Spleen (tissue), 11 donors: ENCODE results near the gene GHRHR. TPM values are rescaled to one million over a fixed set of nuclear protein-coding genes. Genes with fewer than 3 reads are reported as not detected.
A peak's percentile ranks its signal among the peaks of the same experiment; 100 is the strongest.

Source experiments
- DNase-seq: peaks from one replicate; pipeline ENCODE4 v3.0.0-alpha.2; 2020
- H3K27ac ChIP-seq, 8 donors: fragments of 200-600 bp; sonication (generic) in 7 of 8; 1 replicate in 4 of 8; 2 replicates in 4 of 8; pipeline versions ENCODE4 v1.5.0 to v1.8.0; 2016 to 2021; ENCODE audit warnings: inconsistent platforms in 4 of 8, mild to moderate bottlenecking in 4 of 8, moderate library complexity in 1 of 8
- H3K27me3 ChIP-seq, 7 donors: fragments of 200-600 bp; sonication (generic) in 6 of 7; replicated peaks in 1 of 7; 1 replicate in 4 of 7; 2 replicates in 3 of 7; pipeline versions ENCODE4 v1.5.0 to v1.8.0; 2016 to 2021; ENCODE audit warnings: inconsistent platforms in 3 of 7, mild to moderate bottlenecking in 1 of 7
- H3K36me3 ChIP-seq, 6 donors: fragments of 200-600 bp; sonication (generic) in 5 of 6; 1 replicate in 4 of 6; 2 replicates in 2 of 6; pipeline versions ENCODE4 v1.5.0 to v1.8.0; 2016 to 2021; ENCODE audit warnings: inconsistent platforms in 2 of 6
- H3K4me1 ChIP-seq, 6 donors: fragments of 200-600 bp; sonication (generic) in 5 of 6; 1 replicate in 3 of 6; 2 replicates in 3 of 6; pipeline versions ENCODE4 v1.5.0 to v1.8.0; 2016 to 2021; ENCODE audit warnings: inconsistent platforms in 3 of 6
- H3K4me3 ChIP-seq, 8 donors: fragments of 200-600 bp; sonication (generic) in 7 of 8; 1 replicate in 4 of 8; 2 replicates in 4 of 8; pipeline versions ENCODE4 v1.5.0 to v1.8.0; 2016 to 2021; ENCODE audit warnings: inconsistent platforms in 4 of 8, mild to moderate bottlenecking in 4 of 8, moderate library complexity in 2 of 8
- H3K9me3 ChIP-seq, 8 donors: fragments of 200-600 bp; sonication (generic) in 7 of 8; 1 replicate in 4 of 8; 2 replicates in 4 of 8; pipeline versions ENCODE4 v1.5.0 to v1.8.0; 2016 to 2021; ENCODE audit warnings: inconsistent platforms in 4 of 8
- POLR2A ChIP-seq, 3 donors: fragments of 450-650 bp; IDR thresholded peaks; one replicate each; pipeline ENCODE4 v1.5.1; 2017; ENCODE audit warnings: antibody characterized with exemption in 3 of 3, mild to moderate bottlenecking in 1 of 3
- POLR2AphosphoS5 ChIP-seq, 3 donors: sonication (generic); formaldehyde crosslinking; IDR thresholded peaks; one replicate each; pipeline ENCODE4 v1.5.1; 2017; ENCODE audit warnings: antibody characterized with exemption in 3 of 3
- WGBS, 5 donors: extraction: QIAGEN DNeasy Blood & Tissue Kit in 3 of 5; methylation state at CpG; one replicate each; pipeline versions ENCODE4 v1.1.5 to v1.1.7; 2013 to 2018; 5-methylcytosine and 5-hydroxymethylcytosine counted together
- intact Hi-C: fragments of 100-400 bp; cut with DNase I; formaldehyde crosslinking; loops from one replicate; pipeline ENCODE4 v1.15.0; 2023; ENCODE audit warnings: low total_unique reads
- polyA plus RNA-seq, 3 donors: library from polyadenylated mRNA; stranded (reverse); fragments of 200-250 nt; gene quantifications; one replicate each; pipeline ENCODE4 v1.2.1, GENCODE V29; 2013
- total RNA-seq, 7 donors: library from RNA; depleted of rRNA in 3 of 7; stranded (reverse); fragments of >200 nt in 3 of 7; fragmentation: NEBNext Ultra II Directional in 4 of 7; extraction: Animal tissue kit (Norgen Biotek cat#: 25700) in 4 of 7; gene quantifications; one replicate each; pipeline versions ENCODE4 v1.1.0 to v1.2.1, GENCODE V29; 2016 to 2021
- TF ChIP-seq, protein P1 (sequence below), 11 experiments: fragments of 200-600 bp in 7 of 11; fragments of 450-650 bp in 4 of 11; sonication (generic) in 4 of 11; IDR thresholded peaks in 8 of 11; conservative IDR thresholded peaks in 3 of 11; 1 replicate in 7 of 11; 2 replicates in 4 of 11; pipeline versions ENCODE4 v1.4.0 to v1.8.0; 2016 to 2021; ENCODE audit warnings: antibody characterized with exemption in 11 of 11, inconsistent platforms in 4 of 11, mild to moderate bottlenecking in 1 of 11
- donor health status: healthy with polysubstance abuse.
- donor health status: DM: no; HTN: no; CAD: no; lungs with moderate emphysema.
- donor health status: DM: no; HTN: no; CAD: no.
- donor health status: Bipolar disorder and iron deficiency.
- donor health status: healthy.
- donor health status: DM: no; HTN: no; CAD: no.
- donor health status: DM: yes; HTN: yes; CAD: no.

The GHRHR gene
- total and polyA plus RNA-seq, 10 donors = not detected

DNA sequence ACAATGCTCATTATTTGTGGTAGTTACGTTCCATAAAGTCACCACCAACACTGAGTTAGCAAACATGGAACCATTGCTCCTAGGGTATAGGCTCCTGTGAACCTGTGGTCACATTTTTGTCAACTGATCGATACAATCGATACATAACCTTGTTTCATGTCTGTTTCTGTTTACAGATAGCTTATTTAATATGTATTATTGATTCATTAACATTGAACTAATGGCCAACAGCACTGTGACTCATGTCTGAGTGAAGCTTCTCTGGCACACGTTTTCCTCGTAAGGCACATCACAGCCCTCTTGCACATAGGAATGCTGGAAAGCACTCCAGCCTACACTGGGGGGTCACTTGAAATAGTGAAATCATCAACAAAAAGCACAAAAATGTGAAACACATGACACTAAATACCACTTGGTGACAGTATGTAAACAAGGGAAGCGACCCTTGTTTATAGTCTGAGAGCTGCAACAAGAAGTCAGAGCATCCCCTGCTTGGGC lies 27.0 kb downstream of the GHRHR start:
- no peak overlapping the region for H3K27ac ChIP-seq
- H3K27me3 ChIP-seq = peaks cover 0 to 29% (median 0%) of the 10 kb centered on the region in 7 donors
- H3K9me3 ChIP-seq = peaks cover 0 to 6% (median 0%) of the 10 kb centered on the region in 8 donors
- no peaks in the 10 kb centered on the region for H3K36me3 ChIP-seq
- TF ChIP-seq POLR2AphosphoS5 (IDR thresholded peaks at IDR 0.05) (no peak), POLR2A (IDR thresholded peaks at IDR 0.05) (no peak)
- TF ChIP-seq, protein P1, sequence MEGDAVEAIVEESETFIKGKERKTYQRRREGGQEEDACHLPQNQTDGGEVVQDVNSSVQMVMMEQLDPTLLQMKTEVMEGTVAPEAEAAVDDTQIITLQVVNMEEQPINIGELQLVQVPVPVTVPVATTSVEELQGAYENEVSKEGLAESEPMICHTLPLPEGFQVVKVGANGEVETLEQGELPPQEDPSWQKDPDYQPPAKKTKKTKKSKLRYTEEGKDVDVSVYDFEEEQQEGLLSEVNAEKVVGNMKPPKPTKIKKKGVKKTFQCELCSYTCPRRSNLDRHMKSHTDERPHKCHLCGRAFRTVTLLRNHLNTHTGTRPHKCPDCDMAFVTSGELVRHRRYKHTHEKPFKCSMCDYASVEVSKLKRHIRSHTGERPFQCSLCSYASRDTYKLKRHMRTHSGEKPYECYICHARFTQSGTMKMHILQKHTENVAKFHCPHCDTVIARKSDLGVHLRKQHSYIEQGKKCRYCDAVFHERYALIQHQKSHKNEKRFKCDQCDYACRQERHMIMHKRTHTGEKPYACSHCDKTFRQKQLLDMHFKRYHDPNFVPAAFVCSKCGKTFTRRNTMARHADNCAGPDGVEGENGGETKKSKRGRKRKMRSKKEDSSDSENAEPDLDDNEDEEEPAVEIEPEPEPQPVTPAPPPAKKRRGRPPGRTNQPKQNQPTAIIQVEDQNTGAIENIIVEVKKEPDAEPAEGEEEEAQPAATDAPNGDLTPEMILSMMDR (IDR thresholded peaks at IDR 0.05 in 8 of 11, conservative IDR thresholded peaks at IDR 0.05 in 3 of 11) = no peak
- H3K4me3 ChIP-seq = no peak overlapping the region
- DNase-seq = no peak
- intact Hi-C loops = no loop called here
- 80 to 91% (median 91%) methylated on average over 6 of the region's 6 CpGs for WGBS, 5 donors
- peaks cover 0 to 12% (median 2%) of the 10 kb centered on the region in 6 donors for H3K4me1 ChIP-seq

DNA sequence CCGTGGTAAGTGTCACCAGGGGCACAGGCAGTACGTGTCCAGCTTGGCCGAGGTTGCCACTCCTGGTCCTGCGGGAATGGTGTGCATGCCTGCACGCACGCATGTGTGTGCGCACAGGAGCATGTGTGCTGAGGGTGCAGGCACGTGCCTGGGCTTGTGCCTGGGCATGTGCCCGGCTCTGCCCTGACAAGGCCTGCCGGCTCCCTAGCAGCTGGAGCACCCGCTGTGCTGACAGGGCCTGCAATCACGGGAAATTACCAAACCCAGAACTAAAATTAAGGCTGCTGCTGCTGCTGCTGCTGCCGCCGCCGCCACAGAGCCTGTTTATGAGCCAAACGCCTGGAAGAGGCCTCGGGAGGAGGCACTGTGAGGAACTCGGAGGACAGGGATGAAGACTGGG lies 28.7 kb downstream of the GHRHR start:
- 82 to 93% (median 85%) methylated on average over 10 to 18 of the region's 18 CpGs for WGBS, 5 donors

DNA sequence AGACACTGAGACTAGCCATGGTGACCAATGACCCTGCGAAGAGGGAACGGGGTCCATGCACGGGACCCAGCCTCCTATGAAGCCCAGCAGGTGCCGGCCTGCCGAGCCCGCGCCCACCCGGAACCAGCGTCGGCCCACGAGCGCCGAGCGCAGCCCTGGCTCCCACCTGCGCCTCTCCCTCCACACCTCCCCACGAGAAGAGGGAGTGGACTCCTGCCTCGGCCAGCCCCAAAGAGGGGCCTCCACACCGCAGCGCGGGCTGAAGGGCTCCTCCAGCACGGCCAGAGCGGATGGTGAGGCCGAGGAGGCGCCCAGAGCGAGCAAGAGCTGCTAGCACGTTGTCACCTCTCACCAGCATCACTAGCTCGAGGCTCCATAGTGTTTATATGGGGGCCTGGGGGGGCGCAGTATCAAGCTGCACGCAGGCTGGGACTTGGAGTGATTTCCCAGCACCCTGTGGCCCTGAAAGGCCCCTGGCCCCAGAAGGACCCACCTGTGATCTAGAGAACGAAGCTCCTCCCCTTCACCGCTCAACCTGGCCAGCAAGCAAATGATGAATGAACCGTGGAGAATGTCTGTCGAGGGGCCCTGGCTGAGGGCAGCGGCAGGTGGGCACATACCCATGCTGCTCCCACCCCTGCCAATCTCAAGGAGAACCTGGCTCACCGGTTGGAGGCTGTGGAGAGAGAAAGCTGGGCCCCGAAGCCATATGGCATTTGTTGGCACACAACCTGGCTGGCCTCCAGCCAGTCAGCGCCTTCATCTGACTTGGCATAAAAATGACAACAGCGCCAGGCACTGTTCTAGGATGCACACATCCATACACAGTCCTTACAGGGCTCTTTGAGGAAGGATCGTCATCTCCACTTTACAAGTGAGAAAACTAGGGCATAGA lies 30.7 kb downstream of the GHRHR start:
- DNase-seq = no peak
- no peak overlapping the region for H3K27ac ChIP-seq

More for the DNA sequence above, 28.7 kb downstream of the GHRHR start:
- intact Hi-C loops = no loop called here
- Histone ChIP-seq H3K4me1 (peaks cover 0 to 12% (median 2%) of the 10 kb centered on the region in 6 donors), H3K4me3 (no peak overlapping the region), H3K9me3 (peaks cover 0 to 6% (median 0%) of the 10 kb centered on the region in 8 donors), H3K27ac (no peak overlapping the region), H3K36me3 (no peaks in the 10 kb centered on the region), H3K27me3 (peaks cover 0 to 14% (median 0%) of the 10 kb centered on the region in 7 donors)
- no peak for TF ChIP-seq POLR2AphosphoS5 (IDR thresholded peaks at IDR 0.05)
- peak; percentile 66 for DNase-seq

DNA sequence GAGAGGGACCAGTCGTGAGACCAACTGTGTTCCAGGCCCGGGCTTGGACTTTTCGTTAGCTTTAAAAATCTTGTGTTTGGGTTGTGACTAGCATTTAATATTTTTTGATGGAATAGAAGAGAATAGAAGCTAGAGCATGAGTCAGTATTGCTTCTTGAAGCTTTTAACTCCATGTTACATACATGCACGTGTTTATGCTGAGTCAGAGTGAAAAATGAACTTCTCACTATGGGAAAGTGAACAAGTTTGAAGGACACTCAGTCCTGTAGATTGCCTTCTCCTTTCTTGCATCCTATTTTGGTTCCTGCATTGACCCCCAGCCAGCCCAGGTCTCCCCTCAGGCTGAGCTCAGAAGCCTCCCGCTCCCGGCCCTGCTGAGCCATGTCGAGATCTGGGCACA lies 31.8 kb downstream of the GHRHR start:
- no peak for TF ChIP-seq POLR2A (IDR thresholded peaks at IDR 0.05)
- TF ChIP-seq POLR2AphosphoS5 (IDR thresholded peaks at IDR 0.05) = no peak
- intact Hi-C loops = no loop called here
- Histone ChIP-seq H3K4me1 (no peaks in the 10 kb centered on the region), H3K27me3 (peaks cover 0 to 4% (median 0%) of the 10 kb centered on the region in 7 donors), H3K27ac (no peak overlapping the region), H3K4me3 (no peak overlapping the region), H3K36me3 (no peaks in the 10 kb centered on the region), H3K9me3 (peaks cover 0 to 6% (median 0%) of the 10 kb centered on the region in 8 donors)
- 74 to 85% (median 83%) methylated on average over 7 of the region's 7 CpGs for WGBS, 5 donors
- DNase-seq = no peak

More for the DNA sequence above, 30.7 kb downstream of the GHRHR start:
- Histone ChIP-seq H3K4me1 (no peaks in the 10 kb centered on the region), H3K4me3 (no peak overlapping the region), H3K36me3 (no peaks in the 10 kb centered on the region), H3K27me3 (peaks cover 0 to 4% (median 0%) of the 10 kb centered on the region in 7 donors), H3K9me3 (peaks cover 0 to 6% (median 0%) of the 10 kb centered on the region in 8 donors)
- no peak for TF ChIP-seq POLR2AphosphoS5 (IDR thresholded peaks at IDR 0.05)
- no peak for TF ChIP-seq POLR2A (IDR thresholded peaks at IDR 0.05)
- TF ChIP-seq, protein P1 (IDR thresholded peaks at IDR 0.05 in 8 of 11, conservative IDR thresholded peaks at IDR 0.05 in 3 of 11) = no peak
- WGBS, 5 donors = 93 to 95% (median 94%) methylated on average over 24 to 39 of the region's 39 CpGs
- intact Hi-C loops = no loop called here

DNA sequence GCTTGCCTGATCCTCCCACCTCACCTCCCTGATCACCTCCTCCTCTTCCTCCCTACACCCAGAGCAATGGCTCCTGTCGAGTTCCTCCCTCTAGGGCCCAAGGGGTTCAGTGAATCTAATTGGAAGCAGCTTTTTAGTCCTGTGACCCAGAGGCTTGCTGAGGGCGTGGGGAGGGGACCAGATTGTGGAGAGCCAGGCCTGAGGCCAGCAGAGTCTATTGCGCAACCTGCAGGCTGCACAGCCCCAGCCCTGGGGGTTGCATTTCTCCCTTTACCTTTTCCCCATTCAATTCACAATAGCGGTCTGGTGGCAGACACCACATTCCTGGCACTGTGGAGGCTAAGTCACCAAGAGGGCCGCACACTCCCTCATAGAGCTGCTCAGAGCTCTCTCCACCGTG lies 32.5 kb downstream of the GHRHR start:
- H3K27me3 ChIP-seq = peaks cover 0 to 4% (median 0%) of the 10 kb centered on the region in 7 donors
- intact Hi-C loops = no loop called here
- no peak for TF ChIP-seq POLR2AphosphoS5 (IDR thresholded peaks at IDR 0.05)
- TF ChIP-seq POLR2A (IDR thresholded peaks at IDR 0.05) = no peak
- TF ChIP-seq, protein P1 (IDR thresholded peaks at IDR 0.05 in 8 of 11, conservative IDR thresholded peaks at IDR 0.05 in 3 of 11) = no peak
- no peak overlapping the region for H3K4me3 ChIP-seq
- no peak overlapping the region for H3K27ac ChIP-seq
- H3K36me3 ChIP-seq = no peaks in the 10 kb centered on the region
- WGBS, 5 donors = 70 to 82% (median 76%) methylated on average over 5 to 6 of the region's 6 CpGs
- H3K9me3 ChIP-seq = peaks cover 0 to 6% (median 0%) of the 10 kb centered on the region in 8 donors
- no peak for DNase-seq
- H3K4me1 ChIP-seq = no peaks in the 10 kb centered on the region
